NCI-H2107 treated with DMSO at 0.1 percent for 48 hours (cell line): ENCODE data around the gene PPIB.
A peak's percentile ranks its signal among the peaks of the same experiment; 100 is the strongest.

ENCODE experiments used
- DNase-seq: peaks from one replicate; lab custom pipeline; 2025; ENCODE audit not compliant: unreplicated experiment; lab: John Stamatoyannopoulos, UW

Gene PPIB

DNA sequence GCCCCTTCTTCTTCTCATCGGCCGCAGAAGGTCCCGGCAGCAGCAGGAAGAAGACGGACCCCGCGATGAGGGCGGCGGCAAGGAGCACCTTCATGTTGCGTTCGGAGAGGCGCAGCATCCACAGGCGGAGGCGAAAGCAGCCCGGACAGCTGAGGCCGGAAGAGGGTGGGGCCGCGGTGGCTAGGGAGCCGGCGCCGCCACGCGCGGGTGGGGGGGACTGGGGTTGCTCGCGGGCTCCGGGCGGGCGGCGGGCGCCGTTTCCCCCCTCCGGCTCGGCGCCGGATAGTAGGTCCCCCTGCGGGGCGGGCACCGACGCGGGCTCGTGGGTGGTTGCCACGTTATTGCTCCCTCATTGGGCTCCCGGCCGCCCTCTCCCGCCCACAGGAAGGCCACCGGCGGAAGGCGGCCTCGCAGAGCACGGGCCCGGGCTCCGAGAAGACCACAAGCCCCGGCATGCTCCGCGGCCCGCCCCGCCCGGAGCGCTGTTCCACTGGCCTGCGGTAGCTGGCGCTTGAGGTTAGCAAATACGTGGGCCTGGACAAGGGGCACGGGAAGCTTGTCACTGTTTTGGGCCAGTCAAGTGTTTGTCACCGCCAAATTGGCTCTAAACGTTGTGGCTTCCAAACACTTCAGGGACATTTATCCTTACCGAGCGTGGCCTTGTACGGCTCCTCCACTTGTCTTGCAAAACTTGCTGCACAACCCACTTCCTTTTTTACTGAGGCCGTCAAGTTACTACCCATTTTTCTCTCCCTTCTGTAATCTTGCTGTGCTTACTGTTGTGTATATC lies at the start of gene PPIB:
Gene PPIB (minus strand): TSS at position 154 of the 790 bp plus-strand sequence. CDS start 36 bp downstream, at position 118.
- peak; percentile 56 for DNase-seq

DNA sequence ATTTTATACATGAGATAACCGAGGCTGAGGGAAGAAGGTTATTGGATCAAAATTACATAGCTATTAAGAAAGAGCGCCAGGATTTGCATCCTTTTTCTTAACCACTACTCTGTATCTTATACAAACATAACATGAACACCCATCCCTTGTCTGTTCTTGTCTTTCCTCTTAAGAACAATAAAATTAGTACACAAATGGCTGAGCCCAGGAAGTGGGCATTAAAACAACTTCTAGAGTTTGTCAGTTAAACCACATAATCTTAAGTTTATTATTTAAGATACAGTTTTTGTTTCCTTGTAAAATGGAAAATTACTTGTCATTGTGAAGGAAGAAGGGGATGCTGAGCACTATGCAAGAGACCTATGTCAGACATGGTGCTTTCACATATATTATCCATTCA lies 48.9 kb upstream of the PPIB start:
- no peak for DNase-seq

DNA sequence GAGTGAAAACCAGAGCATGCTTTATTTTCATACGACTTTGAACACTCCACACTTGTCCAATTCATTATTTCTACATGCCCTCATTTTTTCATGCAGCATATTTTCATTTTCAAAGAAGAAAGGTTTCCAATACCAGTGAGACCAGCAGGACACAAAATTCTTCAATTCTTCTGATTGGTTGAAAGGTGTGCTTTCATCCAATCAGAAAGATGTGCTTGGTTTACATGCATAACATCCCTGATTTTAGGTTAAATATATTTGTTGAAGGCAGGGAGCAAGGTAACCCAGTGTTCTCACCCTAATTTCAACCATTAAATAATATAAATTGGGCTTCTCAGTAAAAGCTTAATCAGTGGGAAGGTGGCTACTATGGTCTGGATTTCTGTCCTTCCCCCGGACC lies 47.5 kb upstream of the PPIB start:
- DNase-seq: no peak

DNA sequence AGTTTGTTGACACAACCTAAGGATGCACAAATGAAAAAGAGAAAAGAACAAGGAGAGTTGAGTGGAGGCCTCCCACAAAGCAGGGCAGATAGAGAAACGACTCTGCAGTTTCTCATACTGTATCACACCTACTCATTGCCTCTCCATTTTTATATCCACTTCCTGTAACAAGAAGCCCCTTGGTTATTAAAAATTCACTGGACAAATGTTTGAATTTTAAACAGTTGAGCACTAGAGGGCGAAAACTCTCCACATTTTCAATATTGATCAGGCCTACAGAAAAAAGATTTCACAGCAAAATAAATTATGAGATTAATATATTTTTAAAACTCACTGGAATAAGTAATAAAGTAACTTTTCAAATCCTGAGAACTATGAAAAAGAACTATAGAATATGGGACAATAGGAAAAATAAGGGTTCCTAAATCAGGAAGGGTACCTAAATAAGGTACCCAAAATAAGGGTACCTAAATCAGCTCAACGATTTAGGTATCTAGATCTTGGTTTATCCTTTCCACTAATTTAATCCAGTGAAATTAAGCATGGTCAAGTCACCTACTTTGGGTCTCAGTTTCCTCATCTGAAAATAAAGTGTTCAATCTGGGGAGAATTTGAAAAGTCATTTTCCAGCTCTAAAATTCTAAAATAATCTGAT lies 47.0 kb upstream of the PPIB start:
- DNase-seq: peak; percentile 19

DNA sequence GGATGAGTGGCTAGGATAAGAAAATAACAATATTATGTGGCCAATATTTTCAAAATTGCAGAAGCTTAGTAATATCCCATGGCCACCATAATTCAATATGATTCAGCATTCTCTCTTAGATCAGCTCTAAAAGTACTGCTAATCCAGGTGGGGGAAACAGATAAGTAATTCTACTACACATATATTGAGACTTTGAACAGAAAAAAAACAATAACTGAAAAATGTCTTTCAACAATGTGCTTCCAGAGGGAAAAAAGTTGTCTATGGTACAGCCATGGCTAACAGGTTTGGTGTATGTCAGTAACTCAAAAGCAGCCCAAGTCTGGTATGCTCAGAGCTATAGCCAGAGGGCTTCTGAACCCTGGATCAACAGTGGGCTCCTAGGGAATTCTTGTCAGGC lies 42.4 kb upstream of the PPIB start:
- DNase-seq: no peak

DNA sequence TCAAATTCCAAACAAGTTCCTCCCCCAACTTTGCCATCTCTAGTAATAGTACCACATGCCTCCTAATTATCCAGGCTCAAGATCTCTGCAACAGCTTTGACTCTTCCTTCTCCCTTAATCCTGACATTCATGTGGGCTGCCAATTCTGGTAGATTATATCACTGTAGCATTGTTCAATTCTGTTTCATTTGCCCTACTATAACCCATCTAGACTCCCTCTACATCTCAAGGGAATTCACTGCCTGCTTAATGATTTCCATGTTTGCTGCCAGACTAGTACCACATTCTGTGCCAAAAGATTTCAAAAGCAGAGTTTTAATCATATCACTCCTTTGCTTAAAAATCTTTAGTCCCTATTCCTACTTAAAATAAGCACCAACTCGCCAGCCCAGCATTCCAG lies 34.6 kb upstream of the PPIB start:
- no peak for DNase-seq

DNA sequence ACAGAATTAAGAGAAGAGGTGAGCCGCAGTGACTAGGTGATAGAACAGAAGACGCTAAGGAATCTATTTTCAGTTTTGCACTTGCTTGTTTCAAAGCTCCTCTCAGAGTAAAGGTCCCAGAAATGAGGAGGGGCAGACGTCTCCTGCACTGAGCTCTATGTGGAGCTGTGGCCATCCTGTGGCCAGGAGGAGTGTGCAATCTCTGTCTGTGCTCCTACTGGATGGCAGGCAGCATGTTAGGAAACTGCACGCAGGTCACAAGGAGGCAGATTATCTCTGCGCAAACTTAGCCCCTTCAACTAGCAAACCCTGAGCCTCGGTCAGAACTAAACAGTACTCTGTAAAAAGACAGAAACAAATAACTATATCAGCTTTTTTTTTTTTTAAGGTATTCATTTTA lies 31.1 kb upstream of the PPIB start:
- no peak for DNase-seq

DNA sequence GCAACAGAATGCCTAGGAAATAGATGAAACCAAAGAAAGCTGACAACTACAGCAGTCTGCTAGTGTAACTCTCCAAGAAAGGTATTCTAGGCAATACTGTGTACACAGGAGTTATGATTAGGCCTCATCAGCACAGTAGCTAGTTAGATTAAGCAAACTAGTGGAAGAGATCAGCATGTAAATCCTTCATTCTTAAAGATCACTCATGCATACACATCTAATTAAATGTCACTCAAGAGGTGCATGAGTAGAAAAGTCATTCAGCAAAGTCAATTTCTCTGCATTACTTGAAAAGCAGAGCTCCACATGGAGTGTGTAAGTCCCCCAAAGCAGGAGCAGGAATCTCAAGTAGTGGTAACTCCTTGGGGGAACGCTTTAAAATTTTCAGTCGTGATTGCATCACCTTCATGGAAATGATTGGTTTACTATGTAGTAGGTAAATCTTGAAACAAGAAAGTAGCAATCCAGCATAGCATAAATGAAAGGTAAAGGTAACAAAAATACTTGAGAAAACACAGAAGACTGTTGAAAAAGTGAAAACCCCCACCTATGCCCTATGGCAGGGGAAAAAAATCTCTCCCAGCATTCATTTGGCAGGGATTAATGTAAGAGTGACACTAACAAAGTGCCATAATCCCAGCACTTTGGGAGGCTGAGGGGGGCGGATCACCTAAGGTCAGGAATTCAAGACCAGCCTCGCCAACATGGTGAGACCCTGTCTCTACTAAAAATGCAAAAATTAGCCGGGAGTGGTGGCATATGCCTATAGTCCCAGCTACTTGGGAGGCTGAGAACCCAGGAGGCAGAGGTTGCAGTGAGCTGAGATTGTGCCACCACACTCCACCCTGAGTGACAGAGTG lies 29.4 kb upstream of the PPIB start:
- DNase-seq: no peak

DNA sequence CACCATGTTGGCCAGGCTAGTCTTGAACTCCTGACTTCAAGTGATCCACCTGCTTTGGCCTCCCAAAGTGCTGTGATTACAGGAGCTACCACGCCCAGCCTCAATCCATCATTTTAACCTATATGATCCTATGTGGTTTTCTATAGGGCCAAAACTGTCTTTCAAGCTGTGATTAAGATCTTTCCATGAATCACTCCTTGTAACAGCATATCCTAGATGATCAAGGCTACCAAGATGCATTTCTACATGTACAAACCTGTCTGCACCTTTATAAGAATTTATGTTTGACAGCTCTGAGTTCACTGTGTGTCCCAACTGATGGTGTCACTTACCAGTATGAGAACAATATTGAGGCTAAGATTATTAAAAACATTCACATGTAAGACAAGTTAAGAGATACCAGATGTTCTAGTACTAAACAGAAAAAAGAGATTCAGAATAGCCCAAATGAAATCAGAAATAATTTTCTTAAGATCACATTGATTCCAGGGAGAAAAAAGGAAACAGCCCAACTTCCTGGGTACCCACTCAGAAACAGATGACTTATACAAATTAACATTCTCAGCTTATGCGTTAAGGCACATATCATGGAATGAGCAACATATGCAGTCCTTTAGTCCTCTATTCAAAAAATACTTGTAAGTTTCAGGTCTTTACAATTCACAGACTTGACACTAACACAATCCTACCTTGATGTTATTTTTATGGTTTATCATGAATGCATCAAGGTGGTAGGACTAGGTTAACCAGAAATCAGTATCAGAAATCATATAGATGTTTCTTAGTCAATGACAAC lies 24.8 kb upstream of the PPIB start:
- DNase-seq: no peak

DNA sequence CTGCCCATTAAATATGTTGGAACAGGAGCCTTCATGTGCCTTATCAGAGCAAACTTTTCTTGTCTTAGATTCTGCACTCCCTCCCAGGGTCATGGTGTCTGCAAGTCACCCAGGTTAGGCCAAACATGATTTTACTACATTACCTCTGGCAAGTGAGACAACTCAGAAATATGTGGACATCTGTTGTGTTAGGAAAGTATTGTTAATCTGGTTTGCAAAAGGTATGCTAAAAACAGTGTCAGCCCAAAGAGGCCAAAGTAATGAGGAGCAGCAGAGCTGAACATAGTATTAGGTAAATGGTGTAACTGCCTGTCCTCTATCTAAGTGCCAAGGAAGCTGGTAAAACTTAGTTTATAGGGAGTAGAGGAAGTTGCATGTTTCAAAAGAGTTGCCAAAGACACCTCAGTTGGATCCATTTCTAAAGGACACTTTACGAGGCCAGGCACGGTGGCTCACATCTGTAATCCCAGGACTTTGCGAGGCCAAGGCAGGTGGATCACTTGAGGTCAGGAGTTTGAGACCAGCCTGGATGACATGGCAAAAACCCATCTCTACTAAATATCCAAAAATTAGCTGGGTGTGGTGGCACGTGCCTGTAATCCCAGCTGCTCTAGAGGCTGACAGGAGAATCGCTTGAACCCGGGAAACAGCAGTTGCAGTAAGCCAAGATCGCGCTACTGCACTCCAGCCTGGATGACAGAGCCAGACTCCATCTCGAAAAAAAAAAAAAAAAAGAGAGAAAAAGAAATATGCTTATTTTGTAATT lies 22.5 kb upstream of the PPIB start:
- no peak for DNase-seq

DNA sequence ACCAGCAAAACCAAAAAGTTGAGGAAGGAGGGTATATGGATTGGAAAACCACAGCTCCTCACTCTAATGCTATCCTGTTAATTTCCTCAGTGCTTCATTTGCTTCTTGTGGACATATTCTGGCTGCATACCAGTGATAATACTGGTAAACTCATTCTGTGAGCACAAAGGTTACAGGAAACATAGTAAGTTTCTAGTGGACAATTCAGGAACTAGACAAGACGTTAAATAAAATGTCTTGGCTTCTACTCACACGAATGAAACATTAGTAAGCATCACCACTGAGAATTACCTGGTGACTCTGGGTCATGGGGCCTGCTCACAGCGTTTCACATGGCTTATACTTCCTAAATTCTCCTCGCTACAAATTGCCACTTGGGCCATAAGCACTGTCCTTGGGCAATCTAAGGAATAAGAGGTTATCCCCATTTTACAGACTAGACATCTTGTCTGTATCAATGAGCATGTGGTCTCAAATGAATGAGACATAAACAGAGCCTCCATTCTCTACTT lies 20.1 kb upstream of the PPIB start:
- DNase-seq: no peak

DNA sequence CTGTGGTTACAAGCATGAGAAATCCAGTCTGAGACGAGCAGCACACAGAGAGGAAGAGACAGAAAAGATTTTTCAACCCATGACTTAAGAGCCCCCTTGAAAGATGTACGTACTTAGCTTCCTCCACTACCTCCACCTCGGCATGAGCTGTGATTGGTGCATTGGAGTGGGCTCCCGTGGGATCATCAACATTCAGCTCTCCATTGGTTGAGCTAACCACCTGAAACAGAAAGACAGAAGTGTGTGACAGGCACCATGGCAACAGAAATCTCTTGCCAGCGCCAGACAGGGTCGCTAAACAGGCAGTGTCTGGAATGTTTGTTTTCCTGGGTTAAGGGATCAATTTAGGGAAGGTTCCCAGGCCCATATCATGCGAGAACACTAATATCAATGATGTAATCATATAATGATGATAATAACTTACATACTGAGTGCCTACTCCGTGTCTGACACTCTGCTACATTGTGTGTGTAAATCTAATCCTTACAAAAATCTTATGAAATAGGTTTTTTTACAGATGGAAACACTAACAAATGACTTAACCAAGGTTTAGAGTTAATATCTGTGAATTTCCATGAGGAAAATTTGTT lies 17.5 kb upstream of the PPIB start:
- no peak for DNase-seq

DNA sequence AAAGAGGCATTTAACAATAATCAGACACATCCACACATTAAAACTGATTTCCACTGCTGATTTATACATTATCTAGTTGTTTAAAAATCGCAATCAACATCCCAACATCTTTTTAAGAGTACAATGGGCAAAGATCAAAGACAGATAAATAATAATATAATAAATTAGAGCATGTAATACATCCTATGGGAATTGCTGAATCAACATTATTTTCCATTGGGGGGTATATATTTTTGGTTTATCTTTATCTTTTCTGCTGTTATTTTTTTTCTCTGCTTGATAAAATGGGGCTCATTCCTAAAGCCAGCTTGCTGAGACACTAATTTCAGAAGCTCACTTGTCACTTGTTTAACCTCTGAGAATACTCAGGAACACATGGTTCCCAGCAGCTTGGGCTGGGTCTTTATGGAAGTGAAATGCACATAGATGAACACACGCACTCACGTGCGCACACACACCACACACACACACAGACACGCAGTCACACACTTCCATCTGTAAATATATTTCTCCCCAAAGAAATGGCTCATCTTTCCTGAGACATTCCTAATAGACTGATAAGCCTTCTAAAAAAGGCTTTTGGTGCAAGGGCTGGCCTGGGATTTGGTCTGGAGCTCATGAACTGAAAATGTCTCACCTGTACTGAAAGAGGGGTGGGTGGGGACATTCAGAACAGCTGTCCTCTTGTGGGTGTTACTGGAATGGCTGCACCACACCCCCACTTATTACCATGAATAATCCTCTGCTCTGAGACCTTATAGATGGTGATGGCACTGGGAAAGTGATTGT lies 3.5 kb upstream of the PPIB start:
- DNase-seq: no peak

DNA sequence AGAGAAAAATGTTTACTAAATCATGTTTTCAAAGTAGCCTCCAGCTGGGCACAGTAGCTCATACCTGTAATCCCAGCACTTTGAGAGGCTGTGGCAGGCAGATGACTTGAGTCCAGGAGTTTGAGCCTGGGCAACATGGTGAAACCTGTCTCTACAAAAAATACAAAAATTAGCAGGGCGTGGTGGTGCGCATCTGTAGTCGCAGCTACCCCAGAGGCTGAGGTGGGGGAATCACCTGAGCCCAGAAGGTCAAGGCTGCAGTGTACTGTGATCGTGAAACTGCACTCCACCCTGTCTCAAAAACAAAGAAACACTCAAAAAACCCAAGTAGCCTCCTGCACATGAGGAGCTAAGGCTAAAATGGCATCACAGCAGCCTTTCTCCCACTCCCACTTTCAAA lies 1.6 kb upstream of the PPIB start:
- no peak for DNase-seq

DNA sequence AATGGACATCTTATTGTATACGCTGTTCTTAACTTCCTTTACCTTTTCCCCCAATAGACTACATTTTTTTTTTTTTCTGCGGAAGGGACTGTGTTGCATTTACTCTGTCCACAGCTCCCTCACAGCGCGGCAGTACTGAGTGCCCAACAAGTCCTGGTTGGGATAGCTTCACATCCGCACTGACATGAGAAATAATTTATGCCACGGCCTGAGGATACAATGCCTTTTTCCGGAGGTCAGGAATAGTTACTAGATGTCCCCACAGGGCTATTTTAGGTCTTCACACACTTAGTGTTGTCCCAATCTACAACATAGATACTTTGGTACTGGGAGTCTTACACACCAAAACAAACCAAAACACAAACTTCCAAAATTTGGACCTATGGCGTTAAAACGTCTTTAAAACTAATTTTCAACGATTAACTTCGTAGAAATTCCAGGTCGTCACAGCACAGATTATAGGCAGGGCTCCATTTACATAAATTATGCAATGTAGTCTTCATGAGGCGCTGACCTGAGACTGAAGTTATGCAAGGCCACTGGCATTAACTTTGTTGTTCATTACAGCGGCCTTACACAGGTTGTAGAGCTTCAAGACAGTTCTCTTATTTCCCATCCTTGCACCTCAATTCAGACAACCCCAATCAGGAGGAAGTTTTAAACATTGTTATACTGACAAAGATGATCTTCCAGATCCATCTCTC lies 989 bp upstream of the PPIB start:
- DNase-seq: no peak

DNA sequence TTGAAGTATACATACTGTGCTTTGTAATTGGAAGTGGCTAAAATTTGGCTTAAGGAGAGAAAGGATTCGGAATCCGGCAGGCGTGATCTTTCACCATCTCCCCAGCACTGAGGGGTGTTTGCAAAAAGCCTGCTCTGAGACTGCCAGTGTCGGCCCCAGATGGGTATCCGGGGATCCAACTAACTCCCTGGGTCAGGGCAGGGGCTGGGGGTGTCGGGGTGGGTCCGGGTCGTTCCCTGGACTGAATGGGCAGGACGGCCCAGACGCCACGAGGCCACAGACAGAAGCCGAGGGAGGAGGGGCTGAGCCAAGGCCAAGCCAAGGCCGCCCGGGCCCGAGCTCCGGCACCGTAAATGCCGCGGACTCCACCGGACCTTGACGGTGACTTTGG lies 349 bp downstream of the PPIB start:
- no peak for DNase-seq

DNA sequence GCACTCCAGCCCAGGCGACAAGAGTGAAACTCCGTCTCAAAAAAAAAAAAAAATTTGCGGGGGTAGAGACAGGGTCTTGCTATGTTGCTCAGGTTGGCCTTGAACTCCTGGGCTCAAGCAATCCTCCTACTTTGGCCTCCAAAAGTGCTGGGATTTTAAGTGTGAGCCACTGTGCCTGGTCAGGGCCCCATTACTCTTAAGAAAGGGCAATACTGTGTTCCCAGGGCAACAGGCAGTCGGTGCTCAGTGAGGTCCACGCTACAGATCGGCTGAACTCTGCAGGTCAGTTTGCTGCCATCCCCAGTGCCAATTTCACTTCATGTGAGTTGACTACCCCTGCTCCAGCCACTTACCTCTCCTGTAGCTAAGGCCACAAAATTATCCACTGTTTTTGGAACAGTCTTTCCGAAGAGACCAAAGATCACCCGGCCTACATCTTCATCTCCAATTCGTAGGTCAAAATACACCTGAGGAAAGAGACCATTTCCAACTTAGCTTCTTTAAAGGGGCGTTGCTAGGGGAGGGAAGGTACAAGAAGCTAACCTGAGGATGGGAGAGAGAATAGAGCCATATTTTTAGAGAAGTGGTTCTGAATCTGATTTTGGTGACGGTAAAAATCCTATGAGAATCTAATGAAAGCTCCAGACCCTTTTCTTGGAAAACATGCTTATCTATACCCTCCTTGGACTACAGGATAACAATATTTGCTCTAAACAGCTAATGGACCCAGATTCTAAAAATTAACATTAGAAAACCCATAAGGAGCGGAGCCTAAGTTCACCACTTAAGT lies 939 bp downstream of the PPIB start:
- no peak for DNase-seq
